DMS153 treated with DMSO at 0.1 percent for 48 hours (cell line): ENCODE measurements around the gene SERP1.
A peak's percentile ranks its signal among the peaks of the same experiment; 100 is the strongest.
"Not testable (repeated sequence)": the region's sequence is repeated elsewhere in the genome, so short reads cannot be mapped to it uniquely, and the experiment has no call there.

Experiments used
- DNase-seq: peaks from one replicate; lab custom pipeline; 2025; ENCODE audit not compliant: unreplicated experiment; lab: John Stamatoyannopoulos, UW

SERP1 gene

GRCh38 chr3:150540297-150540696 lies 6.0 kb downstream of the SERP1 start:
- DNase-seq, result no peak

- DNase-seq, result no peak
Observed at GRCh38 chr3:150538324-150539208, 7.7 kb downstream of the SERP1 start.

- no peak for DNase-seq
Observed at GRCh38 chr3:150535204-150535603, 11.1 kb downstream of the SERP1 start.

- DNase-seq, result no peak
Observed at GRCh38 chr3:150531775-150532174, 14.5 kb downstream of the SERP1 start.

DNA sequence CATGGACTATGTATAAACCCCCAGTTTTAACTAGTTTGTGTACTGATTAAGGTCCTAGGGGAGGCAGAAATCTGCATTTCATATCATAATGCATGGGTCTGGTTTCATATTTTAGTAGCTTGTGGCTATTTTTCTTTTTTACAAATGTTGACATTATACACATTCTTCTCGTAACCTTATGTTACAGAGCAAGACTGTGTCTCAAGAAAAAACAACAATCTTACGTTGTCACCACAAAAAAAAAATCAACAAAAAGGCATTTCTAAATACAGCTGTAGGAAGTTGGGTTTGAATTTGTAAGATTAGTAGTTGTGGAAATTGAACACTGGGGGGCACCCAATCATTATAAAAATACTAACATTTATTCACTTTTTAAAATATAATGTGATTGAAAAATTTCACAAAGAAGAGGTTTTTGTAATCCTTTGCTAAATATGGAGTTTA lies 17.9 kb downstream of the SERP1 start:
- DNase-seq, result no peak

DNA sequence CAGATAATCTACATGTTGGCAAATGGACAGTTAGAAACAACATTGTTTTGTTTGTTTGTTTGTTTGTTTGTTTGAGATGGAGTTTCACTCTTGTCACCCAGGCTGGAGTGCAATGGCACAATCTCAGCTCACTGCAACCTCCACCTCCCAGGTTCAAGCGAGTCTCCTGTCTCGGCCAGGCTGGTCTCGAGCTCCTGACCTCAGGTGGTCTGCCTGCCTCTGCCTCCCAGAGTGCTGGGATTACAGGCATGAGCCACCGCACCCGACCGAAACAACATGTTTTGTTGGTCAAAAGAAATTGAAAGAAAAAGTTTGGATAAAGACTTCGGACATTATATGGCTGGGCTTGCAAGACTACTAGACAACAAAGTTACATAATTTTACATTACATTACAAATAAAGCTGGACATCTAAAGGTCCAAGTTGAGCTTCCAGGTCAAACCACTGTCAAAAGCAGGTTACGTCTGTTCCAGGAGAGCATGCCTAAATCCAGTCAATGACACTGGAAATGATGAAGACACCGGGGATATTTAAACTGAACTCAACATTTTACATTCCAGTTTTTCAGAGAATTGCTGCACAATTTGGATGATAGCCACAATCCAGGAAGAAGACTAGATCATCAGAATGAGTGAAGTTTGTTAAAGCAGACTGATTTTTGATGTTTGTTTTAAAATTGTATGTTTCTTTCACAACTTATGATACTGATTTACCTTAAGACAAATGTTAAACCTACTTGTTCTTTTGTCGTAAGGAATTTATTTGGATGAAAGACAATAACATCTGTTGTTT lies 18.6 kb downstream of the SERP1 start:
- DNase-seq, result no peak

DNA sequence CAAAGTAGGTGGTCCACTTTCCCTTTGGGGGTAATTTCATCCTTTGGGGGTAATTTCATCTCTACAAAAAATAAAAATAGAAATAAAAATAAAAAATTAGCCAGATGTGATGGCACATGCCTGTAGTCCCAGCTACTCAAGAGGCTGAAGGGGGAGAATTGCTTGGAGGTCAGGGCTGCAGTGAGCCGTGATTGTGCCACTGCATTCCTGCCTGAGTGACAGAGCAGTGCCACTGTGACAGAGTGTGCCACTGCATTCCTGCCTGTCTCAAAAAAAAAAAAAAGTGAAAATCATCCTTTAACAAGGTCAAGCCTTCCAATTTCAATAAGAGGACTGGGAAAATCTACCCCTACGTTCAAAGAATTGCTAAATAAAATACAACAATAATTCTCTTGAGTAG lies 22.8 kb downstream of the SERP1 start:
- no peak for DNase-seq

DNA sequence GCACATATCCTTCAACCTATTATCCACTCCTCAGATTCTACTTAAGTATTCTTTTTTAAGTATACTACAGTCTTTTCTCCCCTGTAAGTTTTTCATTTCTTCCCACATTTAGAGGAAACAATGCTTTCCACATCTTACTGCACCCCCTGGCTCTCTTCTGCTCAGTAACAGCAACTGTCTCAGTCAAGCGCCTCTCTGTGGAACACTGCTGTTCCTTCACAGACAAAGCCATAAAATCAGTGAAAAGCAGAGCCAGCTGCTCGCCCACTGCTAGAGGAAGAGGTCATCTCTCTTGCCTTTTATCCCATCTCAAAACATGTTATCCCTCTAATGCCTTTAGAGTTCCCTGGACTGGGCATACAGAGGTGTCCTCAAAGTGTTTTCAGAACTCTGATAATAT lies 24.8 kb downstream of the SERP1 start:
- DNase-seq, result no peak

- DNase-seq, result no peak
Observed at GRCh38 chr3:150520408-150520807, 25.9 kb downstream of the SERP1 start.

- no peak for DNase-seq
Observed at GRCh38 chr3:150519026-150519425, 27.3 kb downstream of the SERP1 start.

GRCh38 chr3:150515210-150515609 lies 31.1 kb downstream of the SERP1 start:
- no peak for DNase-seq

DNA sequence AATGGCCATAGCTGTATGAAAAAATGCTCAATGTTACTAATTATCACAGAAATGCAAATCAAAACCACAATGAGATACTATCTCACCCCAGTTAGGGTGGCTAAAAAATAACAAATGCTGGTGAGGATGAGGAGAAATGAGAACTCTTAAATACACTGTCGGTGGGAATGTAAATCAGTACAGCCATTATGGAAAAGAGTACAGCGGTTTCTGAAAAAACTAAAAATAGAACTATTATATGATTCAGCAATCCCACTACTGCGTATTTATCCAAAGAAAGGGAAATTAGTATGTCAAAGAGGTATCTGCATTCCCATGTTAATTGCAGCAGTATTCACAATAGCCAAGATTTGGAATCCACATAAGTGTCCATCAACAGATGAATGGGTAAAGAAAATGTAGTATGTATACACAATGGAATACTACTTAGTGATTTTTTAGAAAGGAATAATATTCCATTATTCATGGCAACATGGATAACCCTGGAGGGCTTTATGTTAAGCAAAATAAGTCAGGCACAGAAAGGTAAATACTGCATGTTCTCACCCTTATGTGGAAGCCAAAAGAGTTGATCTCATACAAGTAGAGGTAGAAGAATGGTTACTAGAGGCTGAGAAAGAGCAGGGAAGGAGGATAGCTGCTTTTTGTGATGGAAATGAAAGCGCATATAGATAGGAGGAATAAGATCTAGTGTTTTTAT lies 35.0 kb downstream of the SERP1 start:
- no peak for DNase-seq

DNA sequence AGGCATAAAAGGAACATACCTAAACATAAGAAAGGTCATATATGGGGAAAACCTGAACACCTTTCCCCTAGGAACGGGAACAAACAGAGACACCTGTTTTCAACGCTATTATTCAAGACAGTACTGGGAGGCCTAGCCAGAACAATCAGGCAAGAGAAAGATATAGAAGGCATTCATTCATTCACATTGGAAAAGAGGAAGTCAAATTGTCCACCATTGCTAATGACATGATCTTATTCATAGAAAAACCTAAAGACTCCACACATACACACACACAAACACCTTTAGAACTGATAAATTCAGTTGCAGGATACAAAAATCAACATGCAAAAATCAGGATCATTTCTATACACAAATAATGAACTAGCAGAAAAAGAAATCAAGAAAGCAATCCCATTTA lies 36.5 kb downstream of the SERP1 start:
- DNase-seq, result no peak

GRCh38 chr3:150508401-150508800 lies 37.9 kb downstream of the SERP1 start:
- DNase-seq, result no peak

- DNase-seq, result no peak
Observed at GRCh38 chr3:150504483-150504882, 41.8 kb downstream of the SERP1 start.

- no peak for DNase-seq
Observed at GRCh38 chr3:150503402-150504099, 42.7 kb downstream of the SERP1 start.

DNA sequence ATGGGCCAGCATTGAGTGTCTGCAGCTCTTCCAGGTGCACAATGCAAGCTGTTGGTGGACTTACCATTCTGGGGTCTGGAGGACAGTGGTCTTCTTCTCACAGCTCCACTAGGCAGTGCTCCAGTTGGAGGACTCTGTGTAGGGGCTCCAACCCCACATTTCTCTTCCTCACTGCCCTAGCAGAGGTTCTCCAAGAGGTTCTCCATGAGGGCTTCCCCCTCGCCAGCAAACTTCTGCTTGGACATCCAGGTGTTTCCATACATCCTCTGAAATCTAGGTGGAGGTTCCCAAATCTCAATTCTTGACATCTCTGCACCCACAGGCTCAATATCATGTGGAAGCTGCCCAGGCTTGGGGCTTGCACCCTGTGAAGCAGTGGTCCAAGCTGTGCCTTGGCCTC lies 45.3 kb downstream of the SERP1 start:
- DNase-seq, result not testable (repeated sequence)

- DNase-seq, result no peak
Observed at GRCh38 chr3:150497956-150498355, 48.3 kb downstream of the SERP1 start.

DNA sequence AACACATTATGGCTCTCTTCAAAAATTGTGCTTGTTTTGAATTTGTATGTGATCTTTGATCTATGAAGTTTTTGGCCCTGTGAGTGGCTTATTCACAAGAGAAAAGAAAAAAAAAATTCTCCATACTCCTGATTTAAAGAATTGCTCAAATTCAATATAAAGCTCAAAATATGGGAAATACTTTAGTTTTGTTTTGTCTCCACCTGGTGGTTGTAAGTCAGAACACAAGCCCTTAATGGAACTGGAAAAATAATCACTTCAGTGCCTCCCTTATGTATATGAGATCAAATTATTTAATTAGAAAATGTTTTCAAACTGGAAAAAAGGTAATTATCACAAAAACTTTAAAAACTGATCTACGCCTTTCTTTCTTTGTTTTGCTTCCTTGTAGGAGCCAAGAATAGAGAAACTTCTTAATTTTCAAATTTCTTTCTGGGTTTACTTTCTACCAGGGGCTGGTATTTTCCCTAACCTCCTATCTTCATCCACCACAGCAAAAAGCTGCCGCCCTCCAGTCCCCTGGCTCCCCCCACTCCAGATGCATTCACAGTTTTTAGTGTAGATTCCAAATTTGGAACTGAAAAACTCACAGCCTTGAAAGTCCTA lies 50.6 kb downstream of the SERP1 start:
- DNase-seq, result peak; percentile 43

DNA sequence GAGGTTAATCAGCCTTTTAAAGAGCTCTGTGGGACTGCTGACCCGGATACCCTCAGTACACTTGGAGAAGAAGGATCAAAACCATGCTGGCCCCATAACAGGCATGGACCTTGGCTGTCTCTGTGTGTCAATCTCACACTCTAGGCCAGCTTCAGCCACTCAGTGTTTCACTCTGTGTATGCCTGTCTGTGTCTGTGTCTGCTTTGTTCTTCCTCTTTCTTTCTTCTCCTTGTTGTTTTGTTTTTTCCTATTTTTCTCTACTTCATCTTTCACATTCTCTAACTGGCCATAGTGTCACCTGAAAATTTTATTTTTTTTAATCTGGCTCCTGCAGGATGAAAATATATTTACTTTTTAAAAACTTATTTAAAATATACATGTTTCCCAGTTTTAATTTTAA lies 51.1 kb downstream of the SERP1 start:
- no peak for DNase-seq
